ENCODE measurements around the gene CTSC.
"Not testable (repeated sequence)": the region's sequence is repeated elsewhere in the genome, so short reads cannot be mapped to it uniquely, and the experiment has no call there.

CTSC gene

GRCh38 chr11:88250566-88251242, 86.8 kb downstream of the CTSC start:
- H3K4me1 ChIP-seq (ENCODE audit: control insufficient read depth, insufficient read depth, low read length, poor library complexity, severe bottlenecking) = no peaks in the 10 kb centered on the region
- H3K9me3 ChIP-seq (ENCODE audit: control insufficient read depth, low read length) = peaks cover 3% of the 10 kb centered on the region
- no peaks in the 10 kb centered on the region for H3K36me3 ChIP-seq (ENCODE audit: control insufficient read depth, insufficient read depth, low read length)
- H3K27ac ChIP-seq (ENCODE audit: low read depth, low read length, severe bottlenecking) = no peak overlapping the region
- 100% methylated on average over 1 of the region's 3 CpGs; no CpG with 5 or more reads in 1 of the 2 experiments for WGBS, 2 experiments (ENCODE audit: insufficient coverage in 2 of 2)
- H3K4me3 ChIP-seq (ENCODE audit: extremely low read depth, insufficient read depth, low read length, poor library complexity, severe bottlenecking) = no peak overlapping the region

GRCh38 chr11:88249706-88250105, 87.8 kb downstream of the CTSC start:
- WGBS, 2 experiments (ENCODE audit: insufficient coverage in 2 of 2) = no CpG with 5 or more reads among the region's 1 CpG
- H3K27ac ChIP-seq (ENCODE audit: low read depth, low read length, severe bottlenecking) = no peak overlapping the region
- no peaks in the 10 kb centered on the region for H3K9me3 ChIP-seq (ENCODE audit: control insufficient read depth, low read length)
- H3K4me1 ChIP-seq (ENCODE audit: control insufficient read depth, insufficient read depth, low read length, poor library complexity, severe bottlenecking) = no peaks in the 10 kb centered on the region
- H3K36me3 ChIP-seq (ENCODE audit: control insufficient read depth, insufficient read depth, low read length) = no peaks in the 10 kb centered on the region
- no peak overlapping the region for H3K4me3 ChIP-seq (ENCODE audit: extremely low read depth, insufficient read depth, low read length, poor library complexity, severe bottlenecking)

- Histone ChIP-seq H3K9me3 (ENCODE audit: control insufficient read depth, low read length) (no peaks in the 10 kb centered on the region), H3K4me3 (ENCODE audit: extremely low read depth, insufficient read depth, low read length, poor library complexity, severe bottlenecking) (no peak overlapping the region), H3K36me3 (ENCODE audit: control insufficient read depth, insufficient read depth, low read length) (no peaks in the 10 kb centered on the region), H3K27ac (ENCODE audit: low read depth, low read length, severe bottlenecking) (no peak overlapping the region), H3K4me1 (ENCODE audit: control insufficient read depth, insufficient read depth, low read length, poor library complexity, severe bottlenecking) (no peaks in the 10 kb centered on the region)
- WGBS, 2 experiments (ENCODE audit: insufficient coverage in 2 of 2) = 90 to 96% methylated on average over 3 of the region's 3 CpGs
Observed at GRCh38 chr11:88246696-88247095, 90.8 kb downstream of the CTSC start.

GRCh38 chr11:88245576-88245975, 92.0 kb downstream of the CTSC start:
- H3K27ac ChIP-seq (ENCODE audit: low read depth, low read length, severe bottlenecking); H3K9me3 ChIP-seq (ENCODE audit: control insufficient read depth, low read length); H3K36me3 ChIP-seq (ENCODE audit: control insufficient read depth, insufficient read depth, low read length); H3K4me1 ChIP-seq (ENCODE audit: control insufficient read depth, insufficient read depth, low read length, poor library complexity, severe bottlenecking); H3K4me3 ChIP-seq (ENCODE audit: extremely low read depth, insufficient read depth, low read length, poor library complexity, severe bottlenecking): not testable (repeated sequence)
- no CpG with 5 or more reads among the region's 2 CpGs for WGBS, 2 experiments (ENCODE audit: insufficient coverage in 2 of 2)
